HEK293 (cell line): ENCODE results near the gene MUS81.

Source experiments
- CTCF ChIP-seq: fragments of 450-650 bp; formaldehyde crosslinking; IDR thresholded peaks from 2 replicates; pipeline ENCODE4 v1.5.1; 2016; ENCODE audit warnings: missing biosample characterization, missing genetic modification characterization
- GLIS2 ChIP-seq: fragments of 450-650 bp; formaldehyde crosslinking; IDR thresholded peaks from 2 replicates; pipeline ENCODE4 v1.5.1; 2016; ENCODE audit warnings: missing biosample characterization, missing genetic modification characterization
- MZF1 ChIP-seq: fragments of 450-650 bp; formaldehyde crosslinking; IDR thresholded peaks from 2 replicates; pipeline ENCODE4 v1.5.1; 2017; ENCODE audit warnings: missing biosample characterization, missing genetic modification characterization, borderline replicate concordance
- ZBTB49 ChIP-seq: fragments of 450-650 bp; formaldehyde crosslinking; IDR thresholded peaks from 2 replicates; pipeline ENCODE4 v1.5.1; 2016; ENCODE audit warnings: missing biosample characterization, missing genetic modification characterization, low read depth
- ZFP37 ChIP-seq: fragments of 450-650 bp; formaldehyde crosslinking; IDR thresholded peaks from 2 replicates; pipeline ENCODE4 v1.5.1; 2016; ENCODE audit warnings: missing biosample characterization, missing genetic modification characterization
- ZNF132 ChIP-seq: fragments of 450-650 bp; formaldehyde crosslinking; IDR thresholded peaks from 2 replicates; pipeline ENCODE4 v1.5.1; 2017; ENCODE audit warnings: missing biosample characterization, missing genetic modification characterization, borderline replicate concordance
- ZNF138 ChIP-seq: fragments of 450-650 bp; formaldehyde crosslinking; IDR thresholded peaks from 2 replicates; pipeline ENCODE4 v1.5.1; 2016; ENCODE audit warnings: missing biosample characterization, missing genetic modification characterization, borderline replicate concordance
- ZNF274 ChIP-seq, 2 experiments: fragments of 200-500 bp in 1 of 2; fragments of 450-650 bp in 1 of 2; sonication (Bioruptor generic) in 1 of 2; formaldehyde crosslinking in 1 of 2; IDR thresholded peaks; 2 replicates each; pipeline versions ENCODE4 v1.5.1 to v1.6.1; 2014 to 2016; ENCODE audit warnings: borderline replicate concordance in 1 of 2, inconsistent platforms in 1 of 2, low read length in 1 of 2, missing biosample characterization in 1 of 2, missing genetic modification characterization in 1 of 2
- ZNF624 ChIP-seq: fragments of 450-650 bp; formaldehyde crosslinking; IDR thresholded peaks from 2 replicates; pipeline ENCODE4 v1.5.1; 2017; ENCODE audit warnings: missing biosample characterization, missing genetic modification characterization
- TF ChIP-seq, protein P1 (sequence below): fragments of 450-650 bp; formaldehyde crosslinking; IDR thresholded peaks from 2 replicates; pipeline ENCODE4 v1.5.1; 2016; ENCODE audit warnings: missing biosample characterization, missing genetic modification characterization
- TF ChIP-seq, protein P2 (sequence below): fragments of 450-650 bp; formaldehyde crosslinking; IDR thresholded peaks from 2 replicates; pipeline ENCODE4 v1.5.1; 2017; ENCODE audit warnings: missing biosample characterization, mild to moderate bottlenecking, missing genetic modification characterization, moderate library complexity

- no peak for TF ChIP-seq ZNF274 (IDR thresholded peaks at IDR 0.05; ENCODE audit: low read length)
- TF ChIP-seq ZNF274 (tag by site-specific recombination; IDR thresholded peaks at IDR 0.05; ENCODE audit: borderline replicate concordance), result no peak
- TF ChIP-seq ZBTB49 (tag by site-specific recombination), result no peak
- TF ChIP-seq, protein P1, sequence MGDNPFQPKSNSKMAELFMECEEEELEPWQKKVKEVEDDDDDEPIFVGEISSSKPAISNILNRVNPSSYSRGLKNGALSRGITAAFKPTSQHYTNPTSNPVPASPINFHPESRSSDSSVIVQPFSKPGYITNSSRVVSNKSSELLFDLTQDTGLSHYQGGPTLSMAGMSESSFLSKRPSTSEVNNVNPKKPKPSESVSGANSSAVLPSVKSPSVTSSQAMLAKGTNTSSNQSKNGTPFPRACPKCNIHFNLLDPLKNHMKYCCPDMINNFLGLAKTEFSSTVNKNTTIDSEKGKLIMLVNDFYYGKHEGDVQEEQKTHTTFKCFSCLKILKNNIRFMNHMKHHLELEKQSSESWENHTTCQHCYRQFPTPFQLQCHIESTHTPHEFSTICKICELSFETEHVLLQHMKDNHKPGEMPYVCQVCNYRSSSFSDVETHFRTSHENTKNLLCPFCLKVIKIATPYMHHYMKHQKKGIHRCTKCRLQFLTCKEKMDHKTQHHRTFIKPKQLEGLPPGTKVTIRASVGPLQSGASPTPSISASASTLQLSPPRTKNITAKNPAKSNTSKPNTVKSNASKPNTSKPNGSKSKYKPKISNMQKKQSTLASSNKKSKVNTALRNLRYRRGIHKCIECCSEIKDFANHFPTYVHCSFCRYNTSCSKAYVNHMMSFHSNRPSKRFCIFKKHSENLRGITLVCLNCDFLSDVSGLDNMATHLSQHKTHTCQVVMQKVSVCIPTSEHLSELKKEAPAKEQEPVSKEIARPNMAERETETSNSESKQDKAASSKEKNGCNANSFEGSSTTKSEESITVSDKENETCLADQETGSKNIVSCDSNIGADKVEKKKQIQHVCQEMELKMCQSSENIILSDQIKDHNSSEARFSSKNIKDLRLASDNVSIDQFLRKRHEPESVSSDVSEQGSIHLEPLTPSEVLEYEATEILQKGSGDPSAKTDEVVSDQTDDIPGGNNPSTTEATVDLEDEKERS (tag by site-specific recombination), result no peak
- no peak for TF ChIP-seq ZNF132 (tag by site-specific recombination)
- TF ChIP-seq CTCF (tag by site-specific recombination), result no peak
- TF ChIP-seq, protein P2, sequence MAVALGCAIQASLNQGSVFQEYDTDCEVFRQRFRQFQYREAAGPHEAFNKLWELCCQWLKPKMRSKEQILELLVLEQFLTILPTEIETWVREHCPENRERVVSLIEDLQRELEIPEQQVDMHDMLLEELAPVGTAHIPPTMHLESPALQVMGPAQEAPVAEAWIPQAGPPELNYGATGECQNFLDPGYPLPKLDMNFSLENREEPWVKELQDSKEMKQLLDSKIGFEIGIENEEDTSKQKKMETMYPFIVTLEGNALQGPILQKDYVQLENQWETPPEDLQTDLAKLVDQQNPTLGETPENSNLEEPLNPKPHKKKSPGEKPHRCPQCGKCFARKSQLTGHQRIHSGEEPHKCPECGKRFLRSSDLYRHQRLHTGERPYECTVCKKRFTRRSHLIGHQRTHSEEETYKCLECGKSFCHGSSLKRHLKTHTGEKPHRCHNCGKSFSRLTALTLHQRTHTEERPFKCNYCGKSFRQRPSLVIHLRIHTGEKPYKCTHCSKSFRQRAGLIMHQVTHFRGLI (tag by site-specific recombination), result no peak
- no peak for TF ChIP-seq ZFP37 (tag by site-specific recombination)
- no peak for TF ChIP-seq ZNF624 (tag by site-specific recombination)
- no peak for TF ChIP-seq ZNF138 (tag by site-specific recombination)
- no peak for TF ChIP-seq MZF1 (tag by site-specific recombination)
- TF ChIP-seq GLIS2 (tag by site-specific recombination), result no peak
Observed at GRCh38 chr11:65892661-65893317, 32.6 kb downstream of the MUS81 start.
